K562 (cell line): ENCODE data around the gene CCDC85B. TPM values are rescaled to one million over a fixed set of nuclear protein-coding genes. Genes with fewer than 3 reads are reported as not detected.
A peak's percentile ranks its signal among the peaks of the same experiment; 100 is the strongest.

Experiments
- ASH1L ChIP-seq: fragments of 450-650 bp; IDR thresholded peaks from 2 replicates; pipeline ENCODE4 v1.6.1; 2018; ENCODE audit warnings: borderline replicate concordance, mild to moderate bottlenecking, low read depth; ENCODE audit not compliant: partially characterized antibody
- ATF4 ChIP-seq: fragments of 450-650 bp; formaldehyde crosslinking; IDR thresholded peaks from 2 replicates; pipeline ENCODE4 v1.4.0; 2022; ENCODE audit warnings: mild to moderate bottlenecking, moderate library complexity
- CEBPG ChIP-seq, 3 experiments: fragments of 200-800 bp in 1 of 3; sonication (Bioruptor generic) in 1 of 3; sonication (generic) in 1 of 3; formaldehyde crosslinking in 1 of 3; IDR thresholded peaks in 2 of 3; conservative IDR thresholded peaks in 1 of 3; 2 replicates each; pipeline versions ENCODE4 v1.6.1 to v1.8.0; 2016 to 2022; ENCODE audit warnings: missing compliant biosample characterization in 2 of 3, missing genetic modification characterization in 2 of 3, mild to moderate bottlenecking in 1 of 3, missing genetic modification reagents in 1 of 3
- CHD1 ChIP-seq: fragments of 200-600 bp; sonication (generic); IDR thresholded peaks from one replicate; pipeline ENCODE4 v1.6.1; 2012; ENCODE audit warnings: mild to moderate bottlenecking, moderate library complexity, low read length, inconsistent platforms
- E2F8 ChIP-seq: fragments of 450-650 bp; IDR thresholded peaks from 2 replicates; pipeline ENCODE4 v1.7.1; 2018; ENCODE audit warnings: mild to moderate bottlenecking, low read depth; ENCODE audit not compliant: partially characterized antibody
- EHMT2 ChIP-seq: fragments of 450-650 bp; IDR thresholded peaks from 2 replicates; pipeline ENCODE4 v1.6.1; 2018; ENCODE audit warnings: antibody characterized with exemption
- HMGN3 ChIP-seq: IDR thresholded peaks from 2 replicates; pipeline ENCODE4 v1.6.1; 2011; ENCODE audit warnings: borderline replicate concordance, low read depth, mild to moderate bottlenecking, mixed read lengths, low read length; ENCODE audit not compliant: insufficient read length; ENCODE audit errors: extremely low read depth
- KDM4B ChIP-seq, 2 experiments: fragments of 450-650 bp in 1 of 2; sonication (generic) in 1 of 2; IDR thresholded peaks; 2 replicates each; pipeline ENCODE4 v1.6.1; 2016 to 2017; ENCODE audit warnings: borderline replicate concordance in 2 of 2, antibody characterized with exemption in 1 of 2, low read depth in 1 of 2, mild to moderate bottlenecking in 1 of 2
- MCM7 ChIP-seq, 2 experiments: fragments of 450-650 bp; IDR thresholded peaks; 2 replicates each; pipeline ENCODE4 v1.6.1; 2016 to 2018
- MEIS2 ChIP-seq: fragments of 450-650 bp; IDR thresholded peaks from 2 replicates; pipeline ENCODE4 v1.6.1; 2014; ENCODE audit warnings: mild to moderate bottlenecking; ENCODE audit not compliant: partially characterized antibody
- MXD1 ChIP-seq: fragments of 250-450 bp; sonication (Bioruptor Pico); IDR thresholded peaks from 2 replicates; pipeline ENCODE4 v1.8.0; 2021; ENCODE audit warnings: borderline replicate concordance, mild to moderate bottlenecking, moderate library complexity; ENCODE audit not compliant: poor library complexity, severe bottlenecking
- SMARCA5 ChIP-seq: fragments of 450-650 bp; IDR thresholded peaks from 2 replicates; pipeline ENCODE4 v1.6.1; 2016
- SP2 ChIP-seq: IDR thresholded peaks from 2 replicates; pipeline ENCODE4 v1.6.1; 2011; ENCODE audit warnings: mild to moderate bottlenecking, low read depth, low read length, moderate library complexity; ENCODE audit not compliant: poor library complexity, severe bottlenecking; ENCODE audit errors: extremely low read depth
- TCF3 ChIP-seq: sonication (generic); formaldehyde crosslinking; IDR thresholded peaks from 2 replicates; pipeline ENCODE4 v1.4.0; 2020; ENCODE audit warnings: mild to moderate bottlenecking, missing genetic modification reagents
- TFAM ChIP-seq: fragments of 250-450 bp; sonication (Bioruptor Pico); conservative IDR thresholded peaks from 2 replicates; pipeline ENCODE4 v1.5.0; 2021; ENCODE audit warnings: mild to moderate bottlenecking, moderate library complexity
- TRIM24 ChIP-seq, 2 experiments: fragments of 450-650 bp; IDR thresholded peaks; 2 replicates each; pipeline ENCODE4 v1.6.1; 2016
- ZFX ChIP-seq: sonication (generic); formaldehyde crosslinking; IDR thresholded peaks from 2 replicates; pipeline ENCODE4 v1.8.0; 2022; ENCODE audit warnings: mild to moderate bottlenecking, missing genetic modification reagents, moderate library complexity
- ZKSCAN3 ChIP-seq: fragments of 250-450 bp; sonication (Bioruptor Pico); IDR thresholded peaks from 2 replicates; pipeline ENCODE4 v1.4.0; 2020
- ZNF174 ChIP-seq: fragments of 250-450 bp; sonication (Bioruptor Pico); IDR thresholded peaks from 2 replicates; pipeline ENCODE4 v1.4.0; 2020; ENCODE audit warnings: mild to moderate bottlenecking
- ZNF24 ChIP-seq: fragments of 450-650 bp; IDR thresholded peaks from 2 replicates; pipeline ENCODE4 v1.6.1; 2016
- ZNF436 ChIP-seq: fragments of 250-450, 450-650 bp; sonication (Bioruptor Pico); formaldehyde crosslinking; IDR thresholded peaks from 2 replicates; pipeline ENCODE4 v1.7.0; 2020; ENCODE audit warnings: mild to moderate bottlenecking
- polyA plus RNA-seq, 8 experiments: library from polyadenylated mRNA; depleted of rRNA in 4 of 8; stranded (reverse) in 5 of 8; unstranded in 3 of 8; fragments of >200 nt; fragmentation: Nextera tagmentation in 2 of 8; fragmentation: Illumina TruSeq in 1 of 8; extraction: Ambion mirVana in 2 of 8; extraction: Trizol in 1 of 8; gene quantifications; 2 replicates each; pipeline versions ENCODE4 v1.2.1 to v1.2.3, GENCODE V29; 2011 to 2014; ENCODE audit warnings: inconsistent platforms in 1 of 8, missing spikeins in 1 of 8
- total RNA-seq, 7 experiments: library from RNA; depleted of rRNA in 6 of 7; stranded (reverse); fragments of >200 nt in 6 of 7; fragmentation: Illumina TruSeq in 2 of 7; extraction: Trizol in 2 of 7; gene quantifications; 2 replicates each; pipeline versions ENCODE4 v1.2.1 to v1.2.3, GENCODE V29; 2011 to 2021; ENCODE audit warnings: low replicate concordance in 1 of 7
- TF ChIP-seq, protein P1 (sequence below), 2 experiments: fragments of 450-650 bp in 1 of 2; sonication (generic) in 1 of 2; formaldehyde crosslinking in 1 of 2; IDR thresholded peaks in 1 of 2; conservative IDR thresholded peaks in 1 of 2; 2 replicates each; pipeline versions ENCODE4 v1.6.1 to v1.8.1; 2016 to 2023; ENCODE audit warnings: mild to moderate bottlenecking in 2 of 2, moderate library complexity in 2 of 2, inconsistent platforms in 1 of 2, missing genetic modification reagents in 1 of 2
- TF ChIP-seq, protein P2 (sequence below): fragments of 250-450 bp; sonication (Bioruptor Pico); IDR thresholded peaks from 2 replicates; pipeline ENCODE4 v1.8.0; 2022; ENCODE audit warnings: moderate library complexity, mild to moderate bottlenecking, inconsistent platforms

CCDC85B gene
- total and polyA plus RNA-seq, 9 of the 15 experiments (the other 6 are each of a cell fraction or from before 2014, with no cell fraction given): 0.14 to 138 (median 6.2) TPM

GRCh38 chr11:65919141-65919572 is 28.7 kb downstream of the CCDC85B start, which contains the start of gene DRAP1 (continued):
- TF ChIP-seq HMGN3 (peak; percentile 98), ZNF174 (CRISPR knock-in tag) (no peak), MXD1 (CRISPR knock-in tag) (no peak), ZFX (CRISPR knock-in tag) (peak; percentile 6; the same call in 1 of the 2 replicates), MEIS2 (peak; percentile 19), TRIM24 (IDR thresholded peaks at IDR 0.05) (peak in 1 of 2 experiments; percentile 66; a peak in 2 of 4 replicates), ATF4 (CRISPR knock-in tag) (0 out of 2 replicates have a peak, but pooled peaks have one; percentile 44), EHMT2 (no peak), ZKSCAN3 (CRISPR knock-in tag) (no peak), ZNF24 (peak; percentile 69; the same call in 1 of the 2 replicates), TCF3 (peak; percentile 29; the same call in 1 of the 2 replicates), E2F8 (peak; percentile 46), ASH1L (no peak), SP2 (peak; percentile 39), KDM4B (IDR thresholded peaks at IDR 0.05; ENCODE audit: borderline replicate concordance in 2 of 2, low read depth in 1 of 2) (peak in 1 of 2 experiments; percentile 80; a peak in 1 of 4 replicates), ZNF436 (CRISPR knock-in tag) (0 out of 2 replicates have a peak, but pooled peaks have one; percentile 15), CEBPG (CRISPR knock-in tag; IDR thresholded peaks at IDR 0.05) (no peak), CEBPG (tag; conservative IDR thresholded peaks at IDR 0.05 in 1 of 2, IDR thresholded peaks at IDR 0.05 in 1 of 2) (no peak), CHD1 (no peak), TFAM (CRISPR knock-in tag) (no peak), SMARCA5 (no peak), MCM7 (IDR thresholded peaks at IDR 0.05) (no peak)
- TF ChIP-seq, protein P1, sequence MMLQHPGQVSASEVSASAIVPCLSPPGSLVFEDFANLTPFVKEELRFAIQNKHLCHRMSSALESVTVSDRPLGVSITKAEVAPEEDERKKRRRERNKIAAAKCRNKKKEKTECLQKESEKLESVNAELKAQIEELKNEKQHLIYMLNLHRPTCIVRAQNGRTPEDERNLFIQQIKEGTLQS (IDR thresholded peaks at IDR 0.05): no peak
- TF ChIP-seq, protein P1 (CRISPR knock-in tag; conservative IDR thresholded peaks at IDR 0.05): 0 out of 2 replicates have a peak, but pooled peaks have one; percentile 35
- TF ChIP-seq, protein P2, sequence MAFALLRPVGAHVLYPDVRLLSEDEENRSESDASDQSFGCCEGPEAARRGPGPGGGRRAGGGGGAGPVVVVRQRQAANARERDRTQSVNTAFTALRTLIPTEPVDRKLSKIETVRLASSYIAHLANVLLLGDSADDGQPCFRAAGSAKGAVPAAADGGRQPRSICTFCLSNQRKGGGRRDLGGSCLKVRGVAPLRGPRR: no peak
